HG02938 (cell line): ENCODE data around the gene IQCH.
A peak's percentile ranks its signal among the peaks of the same experiment; 100 is the strongest.
"Not testable (repeated sequence)": the region's sequence is repeated elsewhere in the genome, so short reads cannot be mapped to it uniquely, and the experiment has no call there.

Experiments
- ATAC-seq: cut with Tn5 transposase; IDR thresholded peaks from one replicate; pipeline ENCODE4 v1.9.1; 2021; ENCODE audit warnings: mild to moderate bottlenecking, moderate library complexity; ENCODE audit not compliant: unreplicated experiment

Gene IQCH

GRCh38 chr15:67244971-67245478 lies 9.6 kb upstream of the IQCH start:
- ATAC-seq, result no peak

GRCh38 chr15:67246606-67247005 lies 8.0 kb upstream of the IQCH start:
- ATAC-seq, result not testable (repeated sequence)

GRCh38 chr15:67248011-67248505 lies 6.5 kb upstream of the IQCH start:
- no peak for ATAC-seq

- no peak for ATAC-seq
Measured at GRCh38 chr15:67249830-67250229, 4.8 kb upstream of the IQCH start.

- ATAC-seq, result no peak
Measured at GRCh38 chr15:67251318-67251717, 3.3 kb upstream of the IQCH start.

- ATAC-seq, result no peak
Measured at GRCh38 chr15:67253101-67253500, 1.5 kb upstream of the IQCH start.

GRCh38 chr15:67253549-67254237 lies 893 bp upstream of the IQCH start:
- peak; percentile 5 for ATAC-seq

GRCh38 chr15:67256051-67256450 lies 1.5 kb downstream of the IQCH start:
- no peak for ATAC-seq

GRCh38 chr15:67258412-67258811 lies 3.8 kb downstream of the IQCH start:
- ATAC-seq, result not testable (repeated sequence)

GRCh38 chr15:67259379-67259778 lies 4.8 kb downstream of the IQCH start:
- no peak for ATAC-seq

- no peak for ATAC-seq
Measured at GRCh38 chr15:67259806-67260205, 5.2 kb downstream of the IQCH start.

- ATAC-seq, result no peak
Measured at GRCh38 chr15:67266870-67267269, 12.3 kb downstream of the IQCH start.

GRCh38 chr15:67267440-67267839 lies 12.9 kb downstream of the IQCH start:
- no peak for ATAC-seq

GRCh38 chr15:67267951-67268941 lies 13.7 kb downstream of the IQCH start:
- ATAC-seq, result no peak

- no peak for ATAC-seq
Measured at GRCh38 chr15:67274236-67274635, 19.6 kb downstream of the IQCH start.

GRCh38 chr15:67276666-67277065 lies 22.1 kb downstream of the IQCH start:
- no peak for ATAC-seq

- no peak for ATAC-seq
Measured at GRCh38 chr15:67280217-67280616, 25.6 kb downstream of the IQCH start.

- no peak for ATAC-seq
Measured at GRCh38 chr15:67281714-67282113, 27.1 kb downstream of the IQCH start.

GRCh38 chr15:67285625-67286024 lies 31.0 kb downstream of the IQCH start:
- not testable (repeated sequence) for ATAC-seq

GRCh38 chr15:67286400-67286799 lies 31.8 kb downstream of the IQCH start:
- ATAC-seq, result not testable (repeated sequence)

- no peak for ATAC-seq
Measured at GRCh38 chr15:67290319-67290718, 35.7 kb downstream of the IQCH start.

- no peak for ATAC-seq
Measured at GRCh38 chr15:67296188-67296587, 41.6 kb downstream of the IQCH start.
